ENCODE measurements around the gene MED31.
"Not testable (repeated sequence)": the region's sequence is repeated elsewhere in the genome, so short reads cannot be mapped to it uniquely, and the experiment has no call there.

The MED31 gene

GRCh38 chr17:6611231-6611630 is 40.2 kb downstream of the MED31 start:
- DNase-seq = no peak

- DNase-seq = no peak
Observed at GRCh38 chr17:6610011-6610410, 41.4 kb downstream of the MED31 start.

GRCh38 chr17:6608321-6608720 is 43.1 kb downstream of the MED31 start:
- DNase-seq = no peak

- DNase-seq = no peak
Observed at GRCh38 chr17:6605142-6605541, 46.3 kb downstream of the MED31 start.

GRCh38 chr17:6603744-6604325 is 47.6 kb downstream of the MED31 start:
- DNase-seq = peak in 1 of 3 experiments; percentile 3

GRCh38 chr17:6602141-6602540 is 49.3 kb downstream of the MED31 start:
- DNase-seq = no peak

GRCh38 chr17:6599364-6599763 is 52.0 kb downstream of the MED31 start:
- DNase-seq = no peak

- DNase-seq = no peak
Observed at GRCh38 chr17:6597727-6598126, 53.7 kb downstream of the MED31 start.

- no peak for DNase-seq
Observed at GRCh38 chr17:6596941-6597340, 54.5 kb downstream of the MED31 start.

GRCh38 chr17:6596511-6596910 is 54.9 kb downstream of the MED31 start:
- no peak for DNase-seq

GRCh38 chr17:6596081-6596480 is 55.3 kb downstream of the MED31 start:
- no peak for DNase-seq

- DNase-seq = not testable (repeated sequence)
Observed at GRCh38 chr17:6593371-6593770, 58.0 kb downstream of the MED31 start.

Measured in NCI-H1417 (cell line).